ENCODE results near the gene CDH23.

Gene CDH23

GRCh38 chr10:71516890-71517289 lies 120.2 kb downstream of the CDH23 start:
- no peak for DNase-seq (ENCODE audit: low spot score)

DNA sequence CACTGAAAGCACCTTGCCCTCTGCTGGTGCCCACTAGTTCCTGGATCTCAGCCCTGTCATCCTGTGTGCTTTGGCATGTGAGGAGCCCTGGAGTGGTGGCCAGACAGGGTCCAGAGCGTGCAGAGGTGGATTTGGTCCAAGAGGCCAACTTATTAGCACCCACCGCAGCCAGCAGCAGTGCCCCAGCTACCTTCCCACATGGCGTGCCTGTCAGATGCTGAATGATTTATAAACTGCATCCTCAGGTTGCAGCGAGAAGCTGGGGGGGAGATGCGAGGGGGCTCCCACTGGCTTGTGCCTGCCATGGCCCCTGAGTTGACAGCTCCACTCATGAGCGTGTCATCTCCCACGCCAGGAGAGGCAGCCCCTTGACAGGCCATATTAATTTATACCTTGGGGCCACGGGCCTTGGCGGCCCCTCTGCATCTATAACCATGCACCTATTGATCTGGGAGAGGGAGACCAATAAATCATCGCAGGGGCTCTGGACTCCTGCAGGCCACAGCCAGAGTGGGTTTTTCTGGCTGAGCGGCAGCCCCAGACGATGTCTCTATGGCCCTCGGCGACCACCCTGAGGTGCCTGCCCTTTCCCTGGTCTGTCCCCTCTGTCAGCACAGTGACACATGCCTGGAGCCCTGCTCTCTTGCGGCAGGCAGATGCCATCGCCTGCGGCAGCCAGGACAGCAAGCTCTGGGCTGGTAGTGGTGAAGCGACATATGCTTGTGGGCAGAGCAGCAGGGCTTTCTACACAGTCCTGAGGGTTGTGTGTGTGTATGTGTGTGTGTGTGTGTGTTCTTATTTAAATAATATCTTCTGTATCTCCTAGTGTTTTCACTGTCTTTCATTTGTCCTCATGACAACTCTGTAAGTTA lies 120.8 kb downstream of the CDH23 start:
- no peak for DNase-seq (ENCODE audit: low spot score)

GRCh38 chr10:71520042-71520441 lies 123.3 kb downstream of the CDH23 start:
- no peak for DNase-seq (ENCODE audit: low spot score)

DNA sequence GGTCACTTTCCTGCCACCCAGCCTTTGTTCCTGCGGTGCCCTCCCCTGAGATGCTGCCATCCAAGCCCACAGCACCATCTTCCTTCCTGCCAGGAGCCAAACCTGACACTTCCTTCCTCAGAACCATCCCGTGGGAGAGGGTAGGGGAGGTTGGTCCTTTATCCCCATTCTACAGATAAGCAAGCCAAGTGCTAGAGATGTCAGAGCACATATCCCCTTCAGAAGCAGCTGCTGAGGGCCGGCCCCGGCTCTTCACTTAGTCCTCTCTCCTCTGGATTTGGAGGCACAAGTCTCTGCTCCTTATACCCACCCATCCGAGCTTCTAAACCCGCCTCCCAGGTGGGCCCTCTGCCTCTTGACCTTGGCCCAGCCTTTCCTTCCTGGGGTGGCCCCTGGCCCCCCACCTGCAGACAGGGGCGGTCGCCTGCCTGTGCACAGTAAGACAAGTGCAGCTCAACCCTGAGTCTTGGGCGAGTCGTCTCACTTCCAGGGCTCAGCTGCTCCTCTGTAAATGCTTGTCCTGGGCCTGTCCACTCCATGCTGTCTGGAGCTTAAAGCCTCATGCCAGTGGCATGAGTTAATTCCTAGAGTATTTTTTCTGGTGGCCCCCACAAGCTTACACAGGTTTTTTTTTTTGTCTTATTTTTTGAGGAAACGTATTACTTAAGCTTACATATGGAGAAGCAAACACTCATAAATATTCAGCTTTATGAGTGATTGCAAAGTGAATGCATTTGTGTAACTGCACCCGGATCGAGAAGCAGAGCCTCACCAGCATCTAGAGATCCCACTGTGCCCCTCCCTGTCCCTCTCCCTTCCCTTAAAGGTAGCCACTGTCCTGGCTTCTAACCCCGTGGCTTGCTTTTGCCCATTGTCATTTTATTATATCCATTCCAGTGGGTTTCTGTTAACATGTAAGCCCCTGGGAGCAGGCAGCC lies 125.1 kb downstream of the CDH23 start:
- DNase-seq (ENCODE audit: low spot score) = no peak

GRCh38 chr10:71522442-71523144 lies 125.9 kb downstream of the CDH23 start:
- no peak for DNase-seq (ENCODE audit: low spot score)

- DNase-seq (ENCODE audit: low spot score) = no peak
Observed at GRCh38 chr10:71523756-71524155, 127.0 kb downstream of the CDH23 start.

DNA sequence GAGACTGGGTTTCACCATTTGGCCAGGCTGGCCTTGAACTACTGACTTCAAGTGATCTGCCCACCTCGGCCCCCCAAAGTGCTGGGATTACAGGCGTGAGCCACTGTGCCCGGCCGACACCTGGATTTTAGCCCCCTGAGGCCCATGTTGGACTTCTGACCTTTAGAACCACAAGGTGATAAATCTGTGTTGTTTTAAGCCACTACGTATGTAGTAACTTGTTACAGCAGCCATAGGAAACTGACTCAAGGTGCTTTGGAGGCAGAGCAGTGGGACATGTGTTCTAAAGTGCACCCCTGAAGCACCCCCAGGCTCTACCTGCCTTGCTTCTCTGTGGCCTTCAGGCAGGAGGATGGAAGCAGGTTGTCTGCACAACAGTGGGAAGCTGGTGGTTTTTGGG lies 128.4 kb downstream of the CDH23 start:
- DNase-seq (ENCODE audit: low spot score) = no peak

DNA sequence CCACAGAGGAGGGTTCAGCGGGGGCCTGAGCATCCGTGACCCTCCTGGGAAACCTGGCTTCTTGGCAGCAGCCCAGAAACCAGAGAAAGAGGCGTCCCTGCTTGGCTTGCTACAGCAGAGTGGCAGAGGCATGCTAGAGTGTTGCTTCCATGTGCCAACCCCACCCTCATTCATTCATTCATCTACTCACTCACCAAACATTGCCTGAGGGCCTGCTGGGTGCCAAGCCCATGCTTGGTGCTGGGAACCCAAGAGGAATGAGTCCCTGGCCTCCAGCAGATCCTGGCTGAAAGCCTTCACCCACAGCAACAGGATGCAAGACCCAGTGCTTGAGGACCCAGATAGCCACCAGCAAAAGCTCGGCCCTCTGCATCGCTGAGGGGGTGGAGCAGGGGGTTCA lies 129.0 kb downstream of the CDH23 start:
- no peak for DNase-seq (ENCODE audit: low spot score)

DNA sequence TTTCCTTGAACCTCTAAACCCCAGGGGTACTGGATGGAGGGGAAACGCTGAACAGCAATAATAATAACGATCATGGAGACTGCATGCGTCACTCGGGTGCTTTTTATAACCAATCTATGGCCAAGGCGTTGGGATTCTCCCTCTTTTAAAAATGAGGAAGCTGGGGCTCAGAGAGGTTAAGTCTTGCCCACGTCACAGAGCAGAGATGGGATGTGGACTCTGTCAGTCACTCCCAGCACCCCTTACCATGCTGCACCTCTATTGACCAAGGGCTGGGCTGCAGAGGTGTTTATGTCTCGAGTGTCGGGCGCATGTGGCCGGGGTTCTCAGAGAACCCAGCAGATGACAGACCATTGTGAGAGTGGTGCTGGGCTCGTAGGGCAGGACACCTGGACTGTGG lies 129.9 kb downstream of the CDH23 start:
- no peak for DNase-seq (ENCODE audit: low spot score)

GRCh38 chr10:71527135-71527534 lies 130.4 kb downstream of the CDH23 start:
- no peak for DNase-seq (ENCODE audit: low spot score)

- DNase-seq (ENCODE audit: low spot score) = no peak
Observed at GRCh38 chr10:71528371-71529206, 131.9 kb downstream of the CDH23 start.

DNA sequence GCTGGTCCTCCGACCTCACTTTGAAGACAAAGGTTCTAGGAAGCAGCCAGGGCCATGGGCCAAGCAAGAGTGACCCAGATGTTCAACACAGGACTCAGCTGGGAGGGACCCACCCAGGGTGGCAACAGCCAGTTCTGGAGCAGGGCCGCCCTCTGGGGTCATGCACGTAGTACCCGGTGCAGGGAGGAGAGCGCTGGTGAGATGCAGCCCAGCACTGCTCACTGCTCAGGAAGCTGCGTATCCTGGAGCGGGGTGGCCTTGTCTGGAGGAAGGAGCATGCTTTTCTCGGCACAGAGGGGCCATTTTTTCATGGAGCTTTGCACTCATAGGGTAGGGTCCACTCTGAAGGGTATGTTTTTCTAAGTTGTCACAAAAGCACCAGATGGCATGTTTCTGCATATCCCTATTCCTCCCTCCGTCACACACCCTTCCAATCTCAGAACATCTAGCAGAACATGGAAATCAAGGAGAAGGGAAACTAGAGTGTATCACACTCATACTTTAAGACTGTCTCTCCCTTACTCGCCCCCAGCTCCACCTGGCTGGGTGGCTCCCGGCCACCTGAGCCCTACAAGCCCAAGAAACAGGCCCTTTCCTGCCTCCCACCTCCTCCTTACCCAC lies 132.6 kb downstream of the CDH23 start:
- DNase-seq (ENCODE audit: low spot score) = no peak

DNA sequence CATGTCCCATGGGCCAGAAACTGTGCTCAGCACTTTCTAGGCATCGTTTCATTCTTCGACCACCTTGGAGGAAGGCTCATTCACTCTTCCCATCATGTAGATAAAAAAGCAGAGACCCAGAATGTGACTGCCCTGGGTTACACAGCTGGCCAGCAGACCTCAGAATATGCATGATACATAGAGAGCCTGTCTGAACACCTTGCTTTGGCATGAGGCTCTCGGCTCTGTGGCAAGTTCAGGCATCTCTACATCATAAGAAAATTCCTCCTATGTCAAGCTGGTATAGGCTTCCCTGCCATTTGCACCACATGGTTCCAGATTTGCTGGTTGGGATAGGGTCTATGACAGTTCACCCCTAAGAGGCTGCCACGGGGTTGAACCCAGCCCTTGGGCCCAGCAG lies 134.1 kb downstream of the CDH23 start:
- DNase-seq (ENCODE audit: low spot score) = no peak

DNA sequence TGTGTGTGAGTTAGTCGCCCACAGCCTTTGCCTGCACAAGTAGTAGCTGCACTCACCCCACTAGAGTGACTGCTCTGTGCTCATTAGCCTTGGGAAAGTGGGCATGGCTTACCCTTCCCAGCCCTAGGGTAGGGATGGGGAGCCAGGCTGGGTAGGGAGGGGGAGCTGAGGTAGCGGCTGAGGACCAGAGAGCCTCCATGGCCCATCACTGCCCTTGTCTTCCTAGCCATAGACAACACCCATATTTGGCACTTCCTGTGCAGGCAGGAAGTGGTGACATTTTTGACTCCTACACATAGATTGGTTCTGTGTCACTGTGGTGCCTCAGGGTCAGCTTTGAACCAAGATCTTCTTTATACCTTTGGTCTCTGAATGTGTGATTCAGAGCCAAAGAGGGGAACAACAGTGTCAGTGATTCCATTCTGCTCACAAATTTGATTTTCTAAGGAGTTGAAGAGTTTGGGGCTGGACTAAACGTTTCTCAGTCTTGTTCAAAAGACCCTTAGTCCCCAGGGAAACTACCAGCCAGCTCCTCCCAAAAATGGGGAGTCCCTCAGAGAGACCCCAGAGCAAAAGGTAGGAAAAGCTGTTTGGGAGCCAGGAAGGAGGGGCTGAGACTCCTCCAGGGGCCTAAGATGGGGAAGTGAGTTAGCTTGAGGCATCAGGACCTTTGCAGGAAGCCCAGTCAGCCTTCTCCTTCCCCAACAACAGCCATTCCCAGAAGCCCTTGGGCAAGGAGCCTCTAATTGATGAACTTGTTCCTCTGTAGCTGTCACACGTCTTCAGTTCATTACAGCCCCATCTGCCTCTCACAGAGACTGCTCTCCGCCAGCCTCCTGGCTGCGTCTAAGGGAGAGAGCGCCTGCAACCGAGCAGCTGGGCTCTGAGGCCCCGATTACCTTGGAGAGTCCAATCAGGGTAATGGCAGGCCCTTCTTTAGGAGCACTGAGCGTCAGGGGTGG lies 135.0 kb downstream of the CDH23 start:
- DNase-seq (ENCODE audit: low spot score) = no peak

DNA sequence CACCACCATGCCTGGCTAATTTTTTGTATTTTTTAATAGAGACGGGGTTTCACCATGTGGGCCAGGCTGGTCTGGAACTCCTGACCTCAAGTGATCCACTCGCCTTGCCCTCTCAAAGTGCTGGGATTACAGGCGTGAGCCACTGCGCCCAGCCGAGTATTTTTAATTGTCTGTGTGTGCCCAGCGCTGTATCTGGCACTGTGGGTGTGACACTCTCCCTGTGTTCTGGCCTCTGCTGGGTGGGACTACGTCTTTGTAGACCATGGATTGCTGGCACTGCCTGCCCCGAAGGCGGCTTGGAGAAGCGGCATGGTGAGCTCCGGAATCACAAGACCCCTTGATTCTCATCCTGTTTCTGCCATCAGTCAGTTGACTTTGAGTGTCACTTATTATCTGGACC lies 136.2 kb downstream of the CDH23 start:
- DNase-seq (ENCODE audit: low spot score) = no peak

DNA sequence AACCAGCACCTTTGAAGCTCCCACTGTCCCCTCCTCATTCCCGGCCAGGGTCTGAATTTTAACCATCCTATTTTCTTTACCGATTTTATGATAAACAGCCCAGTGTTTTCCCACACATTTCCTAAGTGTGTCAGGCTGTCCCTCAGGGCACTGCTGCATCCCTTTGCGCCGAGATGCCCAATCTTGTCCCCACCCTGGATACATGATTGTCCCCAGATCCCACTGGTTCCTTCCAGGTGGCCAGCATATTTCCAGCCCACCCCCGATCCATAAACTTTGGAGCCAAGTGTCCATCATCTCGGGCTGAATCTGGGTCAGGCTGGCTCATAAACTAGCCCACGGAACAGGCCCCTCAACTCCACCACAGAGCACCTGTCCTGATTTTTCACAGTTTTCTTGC lies 137.2 kb downstream of the CDH23 start:
- DNase-seq (ENCODE audit: low spot score) = no peak

DNA sequence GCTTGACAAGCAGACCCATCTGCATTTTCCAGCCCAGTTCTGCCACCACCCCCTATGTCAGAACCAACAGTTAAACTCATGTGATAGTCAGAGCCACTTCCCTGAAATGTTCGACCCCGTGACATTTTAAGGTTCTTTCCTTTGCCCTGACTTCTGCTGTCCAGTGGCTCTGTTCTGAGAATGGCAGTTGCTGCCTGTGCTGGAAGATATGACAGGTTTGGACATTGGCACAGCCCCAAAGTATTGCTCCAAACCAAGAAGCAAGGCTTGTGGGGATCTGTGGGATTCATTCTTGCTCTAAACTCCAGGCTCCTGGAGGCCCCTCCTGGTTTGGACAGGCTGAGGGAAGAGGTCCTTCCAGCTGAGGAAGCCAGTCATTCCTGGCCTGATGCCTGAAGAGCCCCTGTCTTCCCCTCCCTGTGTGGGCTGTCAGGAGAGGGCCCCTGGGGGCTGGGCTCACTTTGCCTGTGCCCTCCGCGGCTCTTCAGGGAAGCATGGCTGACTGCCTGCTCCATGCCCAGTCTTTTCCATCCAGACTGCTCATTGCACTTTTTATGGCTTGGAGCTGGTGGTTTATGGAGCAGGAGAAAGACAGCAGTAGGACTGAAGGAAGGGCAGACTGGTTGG lies 138.0 kb downstream of the CDH23 start:
- DNase-seq (ENCODE audit: low spot score) = no peak

DNA sequence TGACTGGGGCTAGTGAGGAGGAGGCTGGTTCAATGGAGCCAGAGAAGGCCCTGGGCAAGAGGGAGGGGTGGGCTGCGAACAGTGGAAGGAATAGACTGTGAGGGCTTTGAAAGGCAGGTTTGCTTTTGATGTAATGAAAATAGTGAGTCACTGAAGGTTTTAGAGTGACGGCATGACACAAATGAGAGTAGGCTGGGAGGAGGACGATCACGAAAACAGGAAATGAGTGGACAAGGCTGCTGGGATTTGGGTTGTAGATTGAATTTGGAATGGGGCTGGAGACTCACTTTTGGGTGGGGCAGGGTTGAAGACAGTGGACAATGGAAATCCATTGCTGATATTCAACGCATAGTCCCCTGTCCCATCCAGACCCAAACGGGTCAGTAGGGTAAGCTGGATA lies 139.6 kb downstream of the CDH23 start:
- no peak for DNase-seq (ENCODE audit: low spot score)

GRCh38 chr10:71537125-71537524 lies 140.4 kb downstream of the CDH23 start:
- DNase-seq (ENCODE audit: low spot score) = no peak

Measured in CD4-positive, alpha-beta T cell treated with Interleukin-2 at 100 ng/mL for 4 hours (primary cell).